Measurements from ENCODE around the gene ALG14.
A peak's percentile ranks its signal among the peaks of the same experiment; 100 is the strongest.

Gene ALG14

DNA sequence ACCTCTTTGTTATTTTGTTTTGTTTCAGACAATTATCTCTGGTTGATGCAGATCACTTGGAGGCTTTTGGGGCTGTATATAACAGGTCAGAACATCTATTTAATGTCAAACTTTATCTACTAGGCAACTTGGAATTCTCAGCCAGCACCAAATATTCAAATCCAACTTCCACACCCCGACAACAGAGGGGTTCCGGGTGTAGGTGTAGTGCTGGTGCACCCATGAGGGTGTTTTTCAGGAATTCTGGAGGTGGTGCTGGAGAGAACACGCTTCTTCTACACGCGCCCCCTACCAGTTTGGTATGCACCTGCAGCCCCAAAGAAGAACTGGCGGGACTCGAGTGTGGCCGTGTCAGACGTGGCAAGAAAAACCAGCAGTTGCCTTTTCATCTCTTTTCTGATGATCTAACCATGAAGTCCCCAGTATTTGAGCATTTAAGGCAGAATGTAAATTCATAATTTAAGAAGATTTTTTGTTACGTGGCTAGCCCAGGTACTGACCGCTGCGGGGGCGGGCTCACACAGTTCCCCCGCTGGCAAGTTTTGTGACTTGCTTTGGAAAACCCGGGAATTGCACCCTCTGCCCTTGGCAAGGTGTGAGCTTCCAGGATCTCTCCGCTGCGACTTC is 43.9 kb upstream of the ALG14 start:
- peak overlapping the region; percentile 56 for H3K4me3 ChIP-seq (replicated peaks; ENCODE audit: low read depth, low read length)
- DNase-seq (ENCODE audit: low read depth), result peak; percentile 30

DNA sequence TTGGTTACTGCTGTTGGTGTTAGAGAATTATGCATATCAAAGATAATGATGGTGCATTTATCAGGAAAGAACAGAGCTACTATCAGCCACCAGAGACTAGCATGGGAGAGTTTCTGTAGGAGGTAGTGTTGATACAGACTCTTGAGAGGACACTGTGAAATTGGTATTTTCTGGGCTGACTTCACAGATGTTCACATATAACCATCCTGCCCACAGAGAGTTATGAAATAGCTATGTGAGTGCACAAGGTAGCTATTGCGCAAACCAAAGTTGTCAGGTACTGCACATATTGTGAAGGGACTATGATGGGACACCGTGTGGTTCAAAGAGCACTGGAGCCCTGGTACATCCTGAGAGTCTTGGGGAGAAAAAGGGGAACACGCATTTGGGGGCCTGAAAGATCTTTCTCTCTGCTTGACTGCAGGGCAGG is 43.0 kb upstream of the ALG14 start:
- no peak overlapping the region for H3K4me3 ChIP-seq (replicated peaks; ENCODE audit: low read depth, low read length)
- TF ChIP-seq, protein P1, sequence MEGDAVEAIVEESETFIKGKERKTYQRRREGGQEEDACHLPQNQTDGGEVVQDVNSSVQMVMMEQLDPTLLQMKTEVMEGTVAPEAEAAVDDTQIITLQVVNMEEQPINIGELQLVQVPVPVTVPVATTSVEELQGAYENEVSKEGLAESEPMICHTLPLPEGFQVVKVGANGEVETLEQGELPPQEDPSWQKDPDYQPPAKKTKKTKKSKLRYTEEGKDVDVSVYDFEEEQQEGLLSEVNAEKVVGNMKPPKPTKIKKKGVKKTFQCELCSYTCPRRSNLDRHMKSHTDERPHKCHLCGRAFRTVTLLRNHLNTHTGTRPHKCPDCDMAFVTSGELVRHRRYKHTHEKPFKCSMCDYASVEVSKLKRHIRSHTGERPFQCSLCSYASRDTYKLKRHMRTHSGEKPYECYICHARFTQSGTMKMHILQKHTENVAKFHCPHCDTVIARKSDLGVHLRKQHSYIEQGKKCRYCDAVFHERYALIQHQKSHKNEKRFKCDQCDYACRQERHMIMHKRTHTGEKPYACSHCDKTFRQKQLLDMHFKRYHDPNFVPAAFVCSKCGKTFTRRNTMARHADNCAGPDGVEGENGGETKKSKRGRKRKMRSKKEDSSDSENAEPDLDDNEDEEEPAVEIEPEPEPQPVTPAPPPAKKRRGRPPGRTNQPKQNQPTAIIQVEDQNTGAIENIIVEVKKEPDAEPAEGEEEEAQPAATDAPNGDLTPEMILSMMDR (IDR thresholded peaks at IDR 0.05; ENCODE audit: low read length, missing control alignments), result no peak
- no peak for DNase-seq (ENCODE audit: low read depth)

More for the DNA sequence above, 43.9 kb upstream of the ALG14 start:
- TF ChIP-seq, protein P1 (IDR thresholded peaks at IDR 0.05; ENCODE audit: low read length, missing control alignments), result peak; percentile 41

DNA sequence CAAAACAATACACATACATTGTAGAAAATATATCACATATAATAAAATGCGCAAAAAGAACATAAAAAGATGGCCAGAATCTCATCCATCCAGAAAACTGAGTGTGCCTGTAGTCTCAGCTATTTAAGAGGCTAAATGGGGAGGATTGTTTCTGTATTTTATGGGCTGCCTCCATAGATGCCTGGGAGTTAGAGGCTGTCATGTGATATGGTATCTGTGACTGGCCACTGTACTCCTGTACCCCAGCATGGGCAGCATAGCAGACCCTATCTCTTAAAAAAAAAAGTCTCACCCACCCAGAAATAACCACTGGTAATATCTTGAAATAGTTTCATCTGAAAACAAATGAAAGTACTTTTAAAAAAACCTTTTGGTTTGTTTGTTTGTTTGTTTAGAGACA is 40.9 kb upstream of the ALG14 start:
- DNase-seq (ENCODE audit: low read depth), result no peak
- TF ChIP-seq, protein P1 (IDR thresholded peaks at IDR 0.05; ENCODE audit: low read length, missing control alignments), result no peak
- H3K4me3 ChIP-seq (replicated peaks; ENCODE audit: low read depth, low read length), result no peak overlapping the region

DNA sequence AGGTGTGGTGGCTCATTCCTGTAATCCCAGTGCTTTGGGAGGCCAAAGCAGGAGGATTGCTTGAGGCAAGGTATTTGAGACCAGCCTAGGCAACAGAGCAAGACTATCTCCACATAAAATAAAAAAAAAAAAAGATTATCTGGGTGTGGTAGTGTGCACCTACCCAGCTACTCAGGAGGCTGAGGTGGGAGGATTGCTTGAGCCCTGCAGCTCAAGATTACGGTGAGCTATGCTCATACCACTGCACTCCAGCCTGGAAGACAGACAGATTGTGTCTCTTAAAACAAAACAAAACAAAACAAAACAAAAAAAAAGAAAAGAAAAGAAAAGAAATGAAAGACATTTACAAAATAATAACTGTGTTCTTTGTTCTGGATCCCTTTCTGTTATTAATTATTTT is 38.3 kb upstream of the ALG14 start:
- H3K4me3 ChIP-seq (replicated peaks; ENCODE audit: low read depth, low read length), result no peak overlapping the region
- TF ChIP-seq, protein P1 (IDR thresholded peaks at IDR 0.05; ENCODE audit: low read length, missing control alignments), result no peak
- no peak for DNase-seq (ENCODE audit: low read depth)

DNA sequence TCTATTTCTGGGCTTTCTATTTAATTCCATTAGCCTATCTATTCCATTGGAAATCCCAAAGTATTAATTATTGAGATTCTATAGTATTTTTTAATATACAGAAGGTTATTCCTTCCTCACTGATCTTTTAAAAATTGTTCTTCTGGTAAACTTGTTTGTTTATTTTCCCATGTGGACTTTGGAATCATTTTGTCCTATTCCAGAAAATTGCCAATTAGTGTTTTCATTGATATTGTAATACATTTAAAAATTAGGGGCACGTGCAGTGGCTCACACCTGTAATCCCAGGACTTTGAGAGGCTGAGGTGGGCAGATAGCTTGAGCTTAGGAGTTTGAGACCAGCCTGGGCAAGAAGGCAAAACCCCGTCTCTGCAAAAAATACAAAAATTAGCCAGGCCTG is 36.0 kb upstream of the ALG14 start:
- DNase-seq (ENCODE audit: low read depth), result no peak
- TF ChIP-seq, protein P1 (IDR thresholded peaks at IDR 0.05; ENCODE audit: low read length, missing control alignments), result no peak
- no peak overlapping the region for H3K4me3 ChIP-seq (replicated peaks; ENCODE audit: low read depth, low read length)

DNA sequence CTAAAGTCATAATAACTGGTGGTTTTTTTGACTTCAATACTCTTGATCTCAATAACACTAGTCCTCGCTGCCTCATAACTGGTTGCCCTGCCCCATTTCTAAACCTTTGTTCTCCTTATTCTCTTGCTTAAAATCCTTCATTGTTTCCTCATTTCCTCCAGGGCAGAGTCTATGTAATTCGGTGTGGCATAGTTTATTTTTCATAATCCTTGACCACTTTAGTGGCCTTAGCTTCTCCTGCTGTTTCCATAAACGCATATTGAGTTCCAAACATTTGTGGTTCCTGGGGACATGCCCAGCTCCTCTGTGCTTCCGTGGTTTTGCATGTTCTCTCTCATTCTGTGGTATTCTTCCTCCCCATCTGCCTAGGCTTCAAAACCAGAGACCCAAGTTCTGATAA is 25.4 kb upstream of the ALG14 start:
- TF ChIP-seq, protein P1 (IDR thresholded peaks at IDR 0.05; ENCODE audit: low read length, missing control alignments), result no peak
- DNase-seq (ENCODE audit: low read depth), result no peak
- H3K4me3 ChIP-seq (replicated peaks; ENCODE audit: low read depth, low read length), result no peak overlapping the region

DNA sequence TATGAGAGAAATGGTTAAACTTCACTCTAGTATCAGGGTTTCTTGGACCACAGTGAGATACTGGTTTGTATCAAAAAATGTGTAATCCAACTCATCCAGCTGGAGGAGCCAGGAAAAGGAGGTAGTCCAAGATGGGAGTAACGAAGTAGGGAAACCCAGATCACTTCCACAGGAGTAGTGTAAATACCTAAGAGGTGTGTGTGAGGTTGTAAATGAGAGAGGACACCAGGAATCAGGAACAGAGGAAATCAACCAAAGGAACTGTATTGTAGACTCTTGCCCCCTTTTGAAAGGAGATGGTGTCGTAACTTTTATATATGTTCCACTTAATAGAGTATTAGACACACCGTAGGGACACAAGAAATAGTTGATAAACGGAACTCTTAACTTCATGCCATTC is 24.7 kb upstream of the ALG14 start:
- DNase-seq (ENCODE audit: low read depth), result no peak
- TF ChIP-seq, protein P1 (IDR thresholded peaks at IDR 0.05; ENCODE audit: low read length, missing control alignments), result no peak

More for the DNA sequence above, 24.7 kb upstream of the ALG14 start:
- no peak overlapping the region for H3K4me3 ChIP-seq (replicated peaks; ENCODE audit: low read depth, low read length)

Measured in fibroblast of pulmonary artery (primary cell).